Stimulated activated CD8-positive, alpha-beta memory T cell treated with anti-CD3 and anti-CD28 coated beads, Interleukin-4, amount 100 ng/mL, for 48 hours (primary cell): ENCODE measurements around the gene NXPE1.

Experiments
- DNase-seq: peaks from one replicate; pipeline ENCODE4 v3.0.0-alpha.2; 2020

Gene NXPE1

GRCh38 chr11:114562166-114562916, 2.7 kb upstream of the NXPE1 start:
- DNase-seq: no peak

GRCh38 chr11:114556135-114556534, 3.5 kb downstream of the NXPE1 start:
- DNase-seq: no peak

GRCh38 chr11:114553642-114554041, 6.0 kb downstream of the NXPE1 start:
- no peak for DNase-seq

GRCh38 chr11:114551060-114551459, 8.6 kb downstream of the NXPE1 start:
- DNase-seq: no peak

- no peak for DNase-seq
Measured at GRCh38 chr11:114525682-114526081, 34.0 kb downstream of the NXPE1 start.

GRCh38 chr11:114524122-114524521, 35.6 kb downstream of the NXPE1 start:
- no peak for DNase-seq

GRCh38 chr11:114522818-114523217, 36.9 kb downstream of the NXPE1 start:
- DNase-seq: no peak

GRCh38 chr11:114511538-114511937, 48.1 kb downstream of the NXPE1 start:
- no peak for DNase-seq

GRCh38 chr11:114511079-114511478, 48.6 kb downstream of the NXPE1 start:
- DNase-seq: no peak

- no peak for DNase-seq
Measured at GRCh38 chr11:114501901-114502300, 57.8 kb downstream of the NXPE1 start.

- DNase-seq: no peak
Measured at GRCh38 chr11:114499756-114500155, 59.9 kb downstream of the NXPE1 start.

GRCh38 chr11:114496915-114497314, 62.8 kb downstream of the NXPE1 start:
- no peak for DNase-seq

GRCh38 chr11:114483929-114484328, 75.8 kb downstream of the NXPE1 start:
- no peak for DNase-seq

- no peak for DNase-seq
Measured at GRCh38 chr11:114482114-114482513, 77.6 kb downstream of the NXPE1 start.

- DNase-seq: no peak
Measured at GRCh38 chr11:114479331-114479730, 80.3 kb downstream of the NXPE1 start.

- DNase-seq: no peak
Measured at GRCh38 chr11:114478768-114479167, 80.9 kb downstream of the NXPE1 start.

- DNase-seq: no peak
Measured at GRCh38 chr11:114478001-114478410, 81.7 kb downstream of the NXPE1 start.

GRCh38 chr11:114472661-114473060, 87.0 kb downstream of the NXPE1 start:
- no peak for DNase-seq
